ENCODE results near the gene ZDHHC18.

GRCh38 chr1:26882696-26883463 is 56.4 kb downstream of the ZDHHC18 start:
- TF ChIP-seq ZNF274 (IDR thresholded peaks at IDR 0.05; ENCODE audit: low read length) (no peak), ZNF274 (tag by site-specific recombination; IDR thresholded peaks at IDR 0.05; ENCODE audit: borderline replicate concordance) (no peak), IKZF3 (tag by site-specific recombination; IDR thresholded peaks at IDR 0.05) (no peak), ZNF324 (tag by site-specific recombination; IDR thresholded peaks at IDR 0.05) (no peak), YY1 (tag by site-specific recombination; IDR thresholded peaks at IDR 0.05) (no peak), CTCF (tag by site-specific recombination; IDR thresholded peaks at IDR 0.05) (no peak), KLF9 (tag by site-specific recombination; IDR thresholded peaks at IDR 0.05; ENCODE audit: low read depth) (no peak), ZEB2 (tag by site-specific recombination; IDR thresholded peaks at IDR 0.05) (no peak), ZNF704 (tag by site-specific recombination; IDR thresholded peaks at IDR 0.05) (no peak)

All from HEK293 (cell line).